SK-N-MC (cell line): Measurements from ENCODE around the gene AKAP6.

Experiments used
- DNase-seq: peaks from one replicate; pipeline ENCODE4 v3.0.0-alpha.2; 2011; ENCODE audit warnings: low read depth, low spot score
- H3K27ac ChIP-seq: fragments of 200-600 bp; sonication (generic); 2 replicates; pipeline ENCODE4 v1.5.1; 2016; ENCODE audit warnings: mixed run types
- H3K36me3 ChIP-seq: fragments of 200-600 bp; sonication (generic); 2 replicates; pipeline ENCODE4 v1.6.1; 2017; ENCODE audit warnings: antibody characterized with exemption, low read length, mixed read lengths; ENCODE audit not compliant: insufficient read depth
- H3K4me3 ChIP-seq: fragments of 200-600 bp; sonication (generic); 2 replicates; pipeline ENCODE4 v1.5.1; 2016
- H3K9ac ChIP-seq: fragments of 200-600 bp; sonication (generic); 2 replicates; pipeline ENCODE4 v1.8.0; 2017; ENCODE audit warnings: mixed run types, mixed read lengths; ENCODE audit not compliant: insufficient read length
- H3K9me3 ChIP-seq: fragments of 200-600 bp; sonication (generic); 2 replicates; pipeline ENCODE4 v1.6.1; 2017; ENCODE audit warnings: low read depth, mild to moderate bottlenecking, antibody characterized with exemption, low read length, moderate library complexity, mixed read lengths
- EZH2 ChIP-seq: fragments of 200-600 bp; sonication (generic); IDR thresholded peaks from one replicate; pipeline ENCODE4 v1.6.1; 2017; ENCODE audit warnings: antibody characterized with exemption
- FOXP2 ChIP-seq: optimal IDR thresholded peaks from 2 replicates; pipeline ENCODE3; 2011; ENCODE audit warnings: mild to moderate bottlenecking, moderate library complexity; ENCODE audit not compliant: insufficient read depth; ENCODE audit errors: extremely low read length, control extremely low read depth
- POLR2AphosphoS5 ChIP-seq: IDR thresholded peaks from 2 replicates; pipeline ENCODE4 v1.6.1; 2012; ENCODE audit warnings: mild to moderate bottlenecking, low read depth, low read length, borderline replicate concordance

Gene AKAP6

GRCh38 chr14:32469388-32470160 lies 140.5 kb downstream of the AKAP6 start:
- no peak for TF ChIP-seq POLR2AphosphoS5
- no peak for TF ChIP-seq EZH2
- no peak for TF ChIP-seq FOXP2
- Histone ChIP-seq H3K4me3 (no peak overlapping the region), H3K36me3 (no peaks in the 10 kb centered on the region), H3K9ac (no peak overlapping the region), H3K9me3 (no peaks in the 10 kb centered on the region), H3K27ac (no peak overlapping the region)
- peak; percentile 14 for DNase-seq

- H3K4me3 ChIP-seq = no peak overlapping the region
- no peaks in the 10 kb centered on the region for H3K9me3 ChIP-seq
- DNase-seq = no peak
- H3K27ac ChIP-seq = no peak overlapping the region
- TF ChIP-seq POLR2AphosphoS5 (no peak), FOXP2 (no peak), EZH2 (no peak)
- H3K9ac ChIP-seq = no peak overlapping the region
- no peaks in the 10 kb centered on the region for H3K36me3 ChIP-seq
These were observed 141.1 kb downstream of the AKAP6 start for GRCh38 chr14:32470161-32470715.

GRCh38 chr14:32471181-32471580 lies 142.1 kb downstream of the AKAP6 start:
- Histone ChIP-seq H3K36me3 (no peaks in the 10 kb centered on the region), H3K4me3 (no peak overlapping the region), H3K27ac (no peak overlapping the region), H3K9ac (no peak overlapping the region), H3K9me3 (no peaks in the 10 kb centered on the region)
- no peak for DNase-seq
- no peak for TF ChIP-seq EZH2
- TF ChIP-seq POLR2AphosphoS5 = no peak
- TF ChIP-seq FOXP2 = no peak

- no peak for DNase-seq
- Histone ChIP-seq H3K27ac (no peak overlapping the region), H3K9me3 (no peaks in the 10 kb centered on the region), H3K4me3 (no peak overlapping the region), H3K36me3 (no peaks in the 10 kb centered on the region), H3K9ac (no peak overlapping the region)
- TF ChIP-seq POLR2AphosphoS5 (no peak), FOXP2 (no peak), EZH2 (no peak)
These were observed 143.0 kb downstream of the AKAP6 start for GRCh38 chr14:32472076-32472475.

DNA sequence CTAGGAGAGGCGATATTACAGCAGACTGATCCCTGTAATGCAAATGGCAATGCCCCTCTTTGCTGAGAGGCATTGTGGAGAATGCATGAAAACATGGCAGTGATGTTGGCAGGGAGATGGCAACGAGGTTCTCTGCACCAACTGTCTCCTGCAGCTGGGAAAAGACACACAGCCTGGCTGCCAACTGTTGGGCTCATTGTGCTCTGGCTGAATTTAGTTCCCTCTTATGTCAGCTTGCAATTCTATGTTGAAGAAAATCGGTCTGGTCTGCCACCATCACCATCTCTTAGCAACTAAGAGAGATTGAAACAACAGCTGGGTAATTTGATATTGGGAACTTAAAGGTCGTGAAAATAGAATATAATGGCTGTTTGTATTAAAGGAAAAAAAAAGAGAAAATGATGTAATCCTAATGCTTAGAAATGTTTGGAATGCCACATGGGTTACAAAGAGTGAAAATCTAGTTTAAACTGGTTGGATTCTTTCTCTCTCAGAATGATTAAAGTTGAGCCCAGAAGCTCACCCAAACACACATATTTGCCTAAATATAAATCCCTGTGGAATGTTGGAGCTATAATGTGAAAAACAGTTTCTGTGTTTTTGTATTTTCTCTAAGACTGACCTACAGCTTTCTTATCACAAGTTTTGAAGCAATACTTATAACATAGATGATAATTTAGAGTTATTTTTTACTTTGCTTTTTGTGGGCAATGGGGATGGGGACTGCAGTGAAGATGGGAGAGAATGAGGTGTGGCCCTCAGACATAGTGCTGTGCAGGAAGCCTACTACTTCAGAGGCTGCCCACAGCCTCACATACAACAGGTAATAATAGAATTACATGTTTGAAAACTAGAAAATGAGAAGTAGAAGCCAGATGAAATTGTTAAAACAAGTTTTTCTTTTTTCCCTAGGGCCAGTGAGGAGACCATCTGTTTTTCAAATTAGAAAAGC lies 143.7 kb downstream of the AKAP6 start:
- Histone ChIP-seq H3K4me3 (no peak overlapping the region), H3K27ac (no peak overlapping the region), H3K9me3 (no peaks in the 10 kb centered on the region), H3K36me3 (no peaks in the 10 kb centered on the region), H3K9ac (no peak overlapping the region)
- TF ChIP-seq POLR2AphosphoS5 = no peak
- TF ChIP-seq FOXP2 = no peak
- no peak for TF ChIP-seq EZH2
- DNase-seq = no peak

GRCh38 chr14:32473464-32473855 lies 144.4 kb downstream of the AKAP6 start:
- no peaks in the 10 kb centered on the region for H3K9me3 ChIP-seq
- no peaks in the 10 kb centered on the region for H3K36me3 ChIP-seq
- H3K27ac ChIP-seq = no peak overlapping the region
- TF ChIP-seq POLR2AphosphoS5 = no peak
- no peak for TF ChIP-seq EZH2
- TF ChIP-seq FOXP2 = no peak
- no peak overlapping the region for H3K9ac ChIP-seq
- H3K4me3 ChIP-seq = no peak overlapping the region
- DNase-seq = no peak

DNA sequence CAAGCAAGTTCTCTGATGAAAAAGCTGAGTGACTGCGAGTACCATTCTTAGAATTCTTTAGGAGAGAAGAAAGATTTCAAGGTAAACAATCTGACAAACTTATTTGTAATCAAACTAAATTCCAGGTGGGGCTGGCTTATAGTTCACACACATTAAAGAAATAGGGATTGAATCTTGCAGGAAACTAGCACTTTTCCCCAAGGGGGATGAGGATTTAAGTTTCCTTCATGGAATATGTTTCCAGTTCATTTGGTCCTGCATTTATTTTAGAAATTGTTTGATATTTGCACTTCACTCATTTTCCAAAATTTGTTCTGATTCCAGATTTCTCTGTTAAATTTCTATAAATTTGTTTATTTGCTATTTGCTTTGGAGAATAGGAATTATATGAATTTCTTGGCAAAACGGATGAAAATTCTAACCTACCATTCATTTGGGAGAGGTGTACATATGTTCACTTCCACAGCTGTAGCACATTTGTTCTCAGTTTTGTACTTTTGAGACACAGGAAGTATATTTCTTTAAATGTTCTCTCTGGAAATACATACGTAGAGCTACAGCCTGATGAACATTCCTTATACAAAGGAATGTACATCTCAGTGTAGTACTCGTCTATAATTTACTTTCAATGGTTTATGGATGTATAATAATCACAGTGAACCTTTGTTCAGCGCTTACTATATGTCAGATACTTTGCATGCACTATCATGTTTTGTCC lies 145.5 kb downstream of the AKAP6 start:
- Histone ChIP-seq H3K9ac (no peak overlapping the region), H3K9me3 (no peaks in the 10 kb centered on the region), H3K4me3 (no peak overlapping the region), H3K36me3 (no peaks in the 10 kb centered on the region), H3K27ac (no peak overlapping the region)
- TF ChIP-seq EZH2 = no peak
- no peak for TF ChIP-seq FOXP2
- TF ChIP-seq POLR2AphosphoS5 = no peak
- no peak for DNase-seq
